ENCODE data around the gene SLTM. TPM values are rescaled to one million over a fixed set of nuclear protein-coding genes. Genes with fewer than 3 reads are reported as not detected.
"Not testable (repeated sequence)": the region's sequence is repeated elsewhere in the genome, so short reads cannot be mapped to it uniquely, and the experiment has no call there.

The SLTM gene
- total RNA-seq, 1 donor from 2014 or later, result 102 TPM

DNA sequence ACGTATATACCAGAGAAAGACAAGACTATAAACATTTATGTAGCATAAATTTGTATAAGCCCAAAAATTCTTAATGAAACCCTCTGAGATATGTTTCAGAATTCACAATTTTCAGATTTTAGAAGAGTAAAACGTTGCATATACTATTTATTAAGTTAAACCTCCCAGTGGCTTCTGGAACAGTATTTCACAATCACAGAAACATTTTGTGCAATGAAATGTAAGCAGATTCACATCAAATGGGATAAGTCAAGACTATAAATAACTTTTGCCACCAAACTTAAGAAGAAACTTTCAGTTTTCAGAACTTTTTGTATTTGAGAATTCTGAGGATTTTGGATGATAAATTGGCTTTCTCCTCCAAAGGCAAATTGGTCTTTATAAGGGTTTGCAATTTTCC, 9.2 kb downstream of the SLTM start:
- Histone ChIP-seq H3K27me3 (ENCODE audit: control insufficient read depth, insufficient read depth, low read length) (no peaks in the 10 kb centered on the region), H3K4me3 (ENCODE audit: low read depth, low read length) (no peak overlapping the region), H3K36me3 (ENCODE audit: control insufficient read depth, insufficient read depth, low read length) (peaks cover 11% of the 10 kb centered on the region)
- TF ChIP-seq, protein P1, sequence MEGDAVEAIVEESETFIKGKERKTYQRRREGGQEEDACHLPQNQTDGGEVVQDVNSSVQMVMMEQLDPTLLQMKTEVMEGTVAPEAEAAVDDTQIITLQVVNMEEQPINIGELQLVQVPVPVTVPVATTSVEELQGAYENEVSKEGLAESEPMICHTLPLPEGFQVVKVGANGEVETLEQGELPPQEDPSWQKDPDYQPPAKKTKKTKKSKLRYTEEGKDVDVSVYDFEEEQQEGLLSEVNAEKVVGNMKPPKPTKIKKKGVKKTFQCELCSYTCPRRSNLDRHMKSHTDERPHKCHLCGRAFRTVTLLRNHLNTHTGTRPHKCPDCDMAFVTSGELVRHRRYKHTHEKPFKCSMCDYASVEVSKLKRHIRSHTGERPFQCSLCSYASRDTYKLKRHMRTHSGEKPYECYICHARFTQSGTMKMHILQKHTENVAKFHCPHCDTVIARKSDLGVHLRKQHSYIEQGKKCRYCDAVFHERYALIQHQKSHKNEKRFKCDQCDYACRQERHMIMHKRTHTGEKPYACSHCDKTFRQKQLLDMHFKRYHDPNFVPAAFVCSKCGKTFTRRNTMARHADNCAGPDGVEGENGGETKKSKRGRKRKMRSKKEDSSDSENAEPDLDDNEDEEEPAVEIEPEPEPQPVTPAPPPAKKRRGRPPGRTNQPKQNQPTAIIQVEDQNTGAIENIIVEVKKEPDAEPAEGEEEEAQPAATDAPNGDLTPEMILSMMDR (IDR thresholded peaks at IDR 0.05; ENCODE audit: insufficient read depth, low read length, severe bottlenecking), result no peak
- FAIRE-seq (no peak), DNase-seq (ENCODE audit: low read depth) (no peak)

DNA sequence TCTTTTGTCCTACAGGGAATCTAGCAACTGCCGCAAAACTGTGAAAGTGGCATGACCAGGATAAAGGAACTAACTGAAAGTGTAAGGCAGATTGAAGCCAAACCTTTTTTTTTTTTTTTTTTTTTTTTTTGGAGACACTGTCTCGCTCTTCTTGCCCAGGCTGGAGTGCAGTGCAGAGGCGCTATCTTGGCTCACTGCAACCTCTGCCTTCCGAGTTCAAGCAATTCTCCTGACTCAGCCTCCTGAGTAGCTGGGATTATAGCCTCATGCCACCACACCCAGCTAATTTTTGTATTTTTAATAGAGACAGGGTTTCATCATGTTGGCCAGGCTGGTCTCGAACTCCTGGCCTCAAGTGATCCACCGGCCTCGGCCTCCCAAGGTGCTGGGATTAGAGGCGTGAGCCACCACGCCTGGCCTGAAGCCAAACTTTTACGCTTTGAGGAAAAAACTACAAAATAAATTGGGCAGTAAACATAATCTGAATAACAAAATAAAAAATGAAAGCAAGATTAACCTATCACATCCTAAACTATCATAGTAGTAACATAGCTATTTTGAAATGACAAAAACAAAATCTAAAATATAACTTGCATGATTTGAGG, 9.7 kb downstream of the SLTM start:
- Histone ChIP-seq H3K27me3 (ENCODE audit: control insufficient read depth, insufficient read depth, low read length) (no peaks in the 10 kb centered on the region), H3K36me3 (ENCODE audit: control insufficient read depth, insufficient read depth, low read length) (peaks cover 9% of the 10 kb centered on the region), H3K4me3 (ENCODE audit: low read depth, low read length) (no peak overlapping the region)
- FAIRE-seq (no peak), DNase-seq (ENCODE audit: low read depth) (no peak)
- TF ChIP-seq, protein P1 (IDR thresholded peaks at IDR 0.05; ENCODE audit: insufficient read depth, low read length, severe bottlenecking), result no peak

DNA sequence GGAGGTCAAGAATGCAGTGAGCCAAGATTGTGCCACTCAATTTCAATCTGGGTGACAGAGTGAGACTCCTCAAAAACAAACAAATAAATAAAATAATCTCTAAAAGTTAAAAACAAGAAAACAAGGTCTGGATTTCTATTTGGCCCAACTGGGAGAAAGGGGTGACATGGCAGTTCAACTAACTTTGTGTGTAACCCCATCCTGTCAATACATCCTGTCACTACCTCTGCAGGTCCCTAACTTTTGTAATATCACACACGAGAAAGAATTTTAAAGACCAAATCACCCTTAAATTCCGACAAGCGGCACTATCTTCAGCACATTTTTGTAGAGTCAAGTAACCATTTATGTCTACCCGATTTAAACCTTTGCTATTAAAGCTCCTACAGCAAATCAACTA, 10.2 kb downstream of the SLTM start:
- FAIRE-seq (no peak), DNase-seq (ENCODE audit: low read depth) (no peak)
- Histone ChIP-seq H3K27me3 (ENCODE audit: control insufficient read depth, insufficient read depth, low read length) (no peaks in the 10 kb centered on the region), H3K4me3 (ENCODE audit: low read depth, low read length) (no peak overlapping the region), H3K36me3 (ENCODE audit: control insufficient read depth, insufficient read depth, low read length) (peaks cover 8% of the 10 kb centered on the region)
- TF ChIP-seq, protein P1 (IDR thresholded peaks at IDR 0.05; ENCODE audit: insufficient read depth, low read length, severe bottlenecking), result no peak

DNA sequence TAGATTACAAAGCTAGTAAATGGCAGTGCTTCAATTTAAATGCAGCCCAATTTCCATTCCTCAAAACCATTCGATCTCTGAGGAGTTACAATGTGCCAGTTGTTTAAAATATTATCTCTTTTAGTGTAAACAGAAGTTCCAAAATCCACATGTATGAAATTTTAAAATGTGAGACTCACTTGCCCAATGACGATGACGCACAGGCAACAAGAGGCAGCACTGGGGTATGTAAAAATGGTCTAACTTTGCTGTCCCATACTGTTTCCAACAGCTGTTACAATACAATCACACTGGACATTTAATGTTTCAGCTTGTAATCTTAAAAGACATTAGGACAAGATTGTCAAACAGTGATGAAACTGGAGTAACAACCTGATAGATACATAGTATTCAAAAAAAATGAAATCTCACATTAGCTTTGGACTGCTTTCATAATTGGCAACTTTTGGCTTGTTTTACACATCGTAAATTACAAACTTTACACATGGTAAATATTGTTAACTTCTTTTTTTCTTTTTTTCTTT, 12.2 kb downstream of the SLTM start:
- no peak overlapping the region for H3K4me3 ChIP-seq (ENCODE audit: low read depth, low read length)
- no peak for FAIRE-seq
- DNase-seq (ENCODE audit: low read depth), result no peak
- peaks cover 8% of the 10 kb centered on the region for H3K36me3 ChIP-seq (ENCODE audit: control insufficient read depth, insufficient read depth, low read length)
- TF ChIP-seq, protein P1 (IDR thresholded peaks at IDR 0.05; ENCODE audit: insufficient read depth, low read length, severe bottlenecking), result no peak
- H3K27me3 ChIP-seq (ENCODE audit: control insufficient read depth, insufficient read depth, low read length), result no peaks in the 10 kb centered on the region

DNA sequence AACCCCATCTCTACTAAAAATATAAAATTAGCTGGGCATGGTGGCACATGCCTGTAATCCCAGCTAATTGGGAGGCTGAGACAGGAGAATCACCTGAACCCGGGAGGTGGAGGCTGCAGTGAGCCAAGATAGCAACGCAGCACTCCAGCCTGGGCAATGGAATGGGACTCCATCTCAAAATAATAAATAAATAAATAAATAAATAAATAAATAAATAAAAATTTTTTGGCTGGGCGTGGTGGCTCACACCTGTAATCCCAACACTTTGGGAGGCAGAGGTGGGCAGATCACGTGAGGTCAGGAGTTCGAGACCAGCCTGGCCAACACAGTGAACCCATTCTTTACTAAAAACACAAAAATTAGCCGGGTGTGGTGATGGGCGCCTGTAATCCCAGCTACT, 13.0 kb downstream of the SLTM start:
- H3K36me3 ChIP-seq (ENCODE audit: control insufficient read depth, insufficient read depth, low read length); H3K4me3 ChIP-seq (ENCODE audit: low read depth, low read length); DNase-seq (ENCODE audit: low read depth); H3K27me3 ChIP-seq (ENCODE audit: control insufficient read depth, insufficient read depth, low read length); FAIRE-seq: not testable (repeated sequence)

DNA sequence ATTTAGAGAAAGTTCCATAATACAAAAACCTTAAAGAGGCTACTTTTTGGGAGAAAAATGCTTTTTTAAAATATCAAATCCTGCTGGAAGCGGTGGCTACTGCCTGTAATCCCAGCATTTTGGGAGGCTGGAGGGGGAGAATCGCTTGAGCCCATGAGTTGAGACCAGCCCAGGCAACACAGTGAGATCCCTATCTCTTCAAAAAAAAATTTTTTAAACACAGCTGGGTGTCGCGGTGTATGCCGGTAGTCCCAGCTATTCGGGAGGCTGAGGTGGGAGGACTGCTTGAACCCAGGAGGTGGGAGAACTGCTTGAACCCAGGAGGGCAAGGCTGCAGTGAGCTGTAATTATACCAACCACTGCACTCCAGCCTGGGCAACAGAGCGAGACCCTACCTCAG, 14.2 kb downstream of the SLTM start:
- DNase-seq (ENCODE audit: low read depth), result no peak
- TF ChIP-seq, protein P1 (IDR thresholded peaks at IDR 0.05; ENCODE audit: insufficient read depth, low read length, severe bottlenecking), result no peak
- H3K27me3 ChIP-seq (ENCODE audit: control insufficient read depth, insufficient read depth, low read length), result no peaks in the 10 kb centered on the region
- no peak overlapping the region for H3K4me3 ChIP-seq (ENCODE audit: low read depth, low read length)
- FAIRE-seq, result no peak
- peaks cover 9% of the 10 kb centered on the region for H3K36me3 ChIP-seq (ENCODE audit: control insufficient read depth, insufficient read depth, low read length)
